ENCODE measurements around the gene CCDC184. TPM values are rescaled to one million over a fixed set of nuclear protein-coding genes. Genes with fewer than 3 reads are reported as not detected.
A peak's percentile ranks its signal among the peaks of the same experiment; 100 is the strongest.

The CCDC184 gene
- total and polyA plus RNA-seq, 2 donors (not counting 1 experiment from before 2014, with no cell fraction given) = 0.54 to 1.4 TPM

DNA sequence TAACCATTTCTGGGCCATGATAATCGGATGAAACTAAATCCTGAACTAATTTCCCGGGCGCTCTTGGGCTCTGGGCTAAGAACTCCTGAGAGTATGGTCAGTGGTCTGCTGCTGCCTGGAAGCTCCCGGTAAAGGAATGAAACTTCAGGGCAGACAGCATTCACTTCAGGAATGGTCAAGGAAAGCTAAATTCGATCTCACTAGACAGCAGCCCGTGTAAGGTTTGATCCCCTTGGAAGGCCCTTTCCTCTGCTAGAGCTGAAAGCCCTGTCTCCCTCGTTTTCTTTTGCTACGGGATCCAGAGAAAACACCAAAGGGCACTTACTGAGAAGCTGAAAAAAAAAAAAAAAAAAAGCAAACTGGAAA is 26.8 kb upstream of the CCDC184 start:
- peaks cover 14 to 15% of the 10 kb centered on the region in 2 donors for H3K4me1 ChIP-seq (ENCODE audit: control insufficient read depth in 2 of 2, insufficient read depth in 2 of 2, low read length in 2 of 2)
- H3K4me3 Mint-ChIP-seq = peak overlapping the region; percentile 99
- H3K4me3 ChIP-seq (ENCODE audit: control extremely low read depth in 1 of 5, extremely low read depth in 1 of 5, insufficient read depth in 1 of 5, low read depth in 2 of 5, low read length in 4 of 5) = peak overlapping the region; percentile 81 to 98 (median 88)
- CTCF ChIA-PET = interaction anchor here (0.9 to 3.1 kb wide), 9 partner anchors 9 to 210 kb away, joined by 3 to 28 read pairs (median 6); partner anchors contain the start of genes PFKM and SENP1
- no peak for DNase-seq
- POLR2A ChIA-PET = interaction anchor here (0.6 to 2.2 kb wide), 3 partner anchors 26 to 252 kb away, joined by 3 to 10 read pairs (median 6); partner anchors contain the start of genes CCDC184, SENP1 and VDR
- peaks cover 0 to 11% of the 10 kb centered on the region in 2 experiments for H3K36me3 ChIP-seq (replicated peaks in 1 of 2; ENCODE audit: control extremely low read depth in 1 of 2, control insufficient read depth in 1 of 2, extremely low read depth in 1 of 2, insufficient read depth in 2 of 2, low read length in 1 of 2)
- 42% methylated on average over 8 of the region's 8 CpGs for WGBS (ENCODE audit: insufficient coverage)
- peak overlapping the region; percentile 78 for H3K4me2 ChIP-seq (replicated peaks; ENCODE audit: low read depth, low read length, poor library complexity, severe bottlenecking)
- peak overlapping the region; percentile 56 for H3K27ac Mint-ChIP-seq
- peak overlapping the region; percentile 99 for H2AFZ ChIP-seq (ENCODE audit: insufficient read depth, low read depth, low read length, poor library complexity, severe bottlenecking)
- TF ChIP-seq, protein P1, sequence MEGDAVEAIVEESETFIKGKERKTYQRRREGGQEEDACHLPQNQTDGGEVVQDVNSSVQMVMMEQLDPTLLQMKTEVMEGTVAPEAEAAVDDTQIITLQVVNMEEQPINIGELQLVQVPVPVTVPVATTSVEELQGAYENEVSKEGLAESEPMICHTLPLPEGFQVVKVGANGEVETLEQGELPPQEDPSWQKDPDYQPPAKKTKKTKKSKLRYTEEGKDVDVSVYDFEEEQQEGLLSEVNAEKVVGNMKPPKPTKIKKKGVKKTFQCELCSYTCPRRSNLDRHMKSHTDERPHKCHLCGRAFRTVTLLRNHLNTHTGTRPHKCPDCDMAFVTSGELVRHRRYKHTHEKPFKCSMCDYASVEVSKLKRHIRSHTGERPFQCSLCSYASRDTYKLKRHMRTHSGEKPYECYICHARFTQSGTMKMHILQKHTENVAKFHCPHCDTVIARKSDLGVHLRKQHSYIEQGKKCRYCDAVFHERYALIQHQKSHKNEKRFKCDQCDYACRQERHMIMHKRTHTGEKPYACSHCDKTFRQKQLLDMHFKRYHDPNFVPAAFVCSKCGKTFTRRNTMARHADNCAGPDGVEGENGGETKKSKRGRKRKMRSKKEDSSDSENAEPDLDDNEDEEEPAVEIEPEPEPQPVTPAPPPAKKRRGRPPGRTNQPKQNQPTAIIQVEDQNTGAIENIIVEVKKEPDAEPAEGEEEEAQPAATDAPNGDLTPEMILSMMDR (IDR thresholded peaks at IDR 0.05) = no peak
- no peak for TF ChIP-seq EZH2 (IDR thresholded peaks at IDR 0.05; ENCODE audit: borderline replicate concordance, insufficient read depth, low read depth, low read length, poor library complexity, severe bottlenecking)
- no peaks in the 10 kb centered on the region for H3K9me3 Mint-ChIP-seq (ENCODE audit: insufficient read depth)
- intact Hi-C loops (cut with micrococcal nuclease) = loop anchor here (1.0 to 2.0 kb wide), 6 partner anchors 27 to 450 kb away; partner anchors contain the start of genes CCDC184, PFKM, RPAP3 and SENP1
- H3K27ac ChIP-seq (ENCODE audit: low read length in 2 of 2) = peak overlapping the region; percentile 67 to 84
- no peaks in the 10 kb centered on the region for H3K27me3 ChIP-seq (replicated peaks in 1 of 4; ENCODE audit: control extremely low read depth in 1 of 4, control insufficient read depth in 3 of 4, insufficient read depth in 4 of 4, low read length in 3 of 4)
- no peaks in the 10 kb centered on the region for H3K27me3 Mint-ChIP-seq
- peaks cover 33% of the 10 kb centered on the region for H3K79me2 ChIP-seq (ENCODE audit: control insufficient read depth, insufficient read depth, low read length)
- H3K9me3 ChIP-seq (ENCODE audit: control extremely low read depth in 1 of 3, control insufficient read depth in 2 of 3, insufficient read depth in 1 of 3, low read length in 2 of 3) = no peaks in the 10 kb centered on the region
- peaks cover 21% of the 10 kb centered on the region for H3K4me1 Mint-ChIP-seq
- H4K20me1 ChIP-seq (ENCODE audit: control insufficient read depth, insufficient read depth, low read length, poor library complexity, severe bottlenecking) = peaks cover 7% of the 10 kb centered on the region
- no peak for ATAC-seq (ENCODE audit: low read depth)
- peak overlapping the region; percentile 89 for H3K9ac ChIP-seq (ENCODE audit: low read length)
